Pulmonary artery endothelial cell (primary cell): ENCODE results near the gene KCTD20. TPM values are rescaled to one million over a fixed set of nuclear protein-coding genes. Genes with fewer than 3 reads are reported as not detected.

ENCODE experiments used
- DNase-seq: peaks from one replicate; pipeline ENCODE4 v3.0.0-alpha.2; 2011; ENCODE audit warnings: low read depth, low spot score
- total RNA-seq: library from RNA; depleted of rRNA; stranded (reverse); fragments of >200 nt; gene quantifications from 2 replicates; pipeline ENCODE4 v1.2.3, GENCODE V29; 2014

KCTD20 gene
- total RNA-seq, 1 donor from 2014 or later = 79.6 TPM

DNA sequence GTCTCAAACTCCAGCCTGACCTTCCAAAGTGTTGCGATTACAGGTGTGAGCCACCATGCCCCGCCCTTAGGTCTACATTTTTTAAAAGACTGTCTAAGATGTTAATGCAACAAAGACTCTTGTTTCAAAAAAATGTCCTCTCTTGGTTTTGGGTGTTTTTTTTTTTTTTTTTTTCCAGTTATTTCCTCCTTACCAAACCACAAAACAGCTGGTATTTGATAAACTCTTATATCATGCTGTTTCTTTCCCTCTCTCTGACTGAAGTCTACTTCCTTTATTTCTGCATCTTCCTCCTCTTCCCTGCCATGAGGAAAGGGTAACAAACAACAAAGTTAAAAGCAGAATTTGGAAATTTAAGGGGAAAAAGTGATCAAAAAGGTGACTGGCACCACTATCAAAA is 83.3 kb downstream of the KCTD20 start:
- no peak for DNase-seq

GRCh38 chr6:36533321-36533720 is 90.5 kb downstream of the KCTD20 start:
- DNase-seq = no peak

DNA sequence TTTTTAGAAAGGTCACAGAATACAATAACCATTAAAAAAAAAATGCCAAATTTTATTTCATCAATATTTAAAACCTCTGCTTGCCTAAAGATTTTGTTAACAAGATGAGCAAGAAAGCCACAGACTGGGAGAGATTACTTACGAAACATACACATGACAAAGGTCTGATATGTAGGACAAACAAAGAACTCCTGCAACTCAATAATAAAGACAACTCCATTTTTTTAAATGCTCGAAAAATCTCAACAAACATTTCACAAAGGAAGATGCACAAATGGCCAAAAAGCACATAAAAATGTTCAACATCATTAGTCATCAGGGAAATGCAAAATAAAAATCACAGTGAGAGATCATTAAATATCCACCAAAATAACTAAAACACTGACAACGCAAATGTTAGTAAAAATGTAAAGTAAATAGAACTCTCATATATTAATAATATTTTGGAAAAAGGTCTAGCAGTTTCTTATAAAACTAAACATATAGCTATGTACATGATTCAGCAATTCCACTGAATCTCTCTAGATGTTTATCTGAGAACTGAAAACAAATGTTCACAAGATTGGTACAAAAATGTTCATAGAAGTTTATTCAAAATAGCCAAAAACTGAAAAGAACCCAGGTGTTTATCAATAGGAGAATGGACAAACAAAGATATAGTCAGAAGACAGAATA is 94.2 kb downstream of the KCTD20 start:
- DNase-seq = no peak

DNA sequence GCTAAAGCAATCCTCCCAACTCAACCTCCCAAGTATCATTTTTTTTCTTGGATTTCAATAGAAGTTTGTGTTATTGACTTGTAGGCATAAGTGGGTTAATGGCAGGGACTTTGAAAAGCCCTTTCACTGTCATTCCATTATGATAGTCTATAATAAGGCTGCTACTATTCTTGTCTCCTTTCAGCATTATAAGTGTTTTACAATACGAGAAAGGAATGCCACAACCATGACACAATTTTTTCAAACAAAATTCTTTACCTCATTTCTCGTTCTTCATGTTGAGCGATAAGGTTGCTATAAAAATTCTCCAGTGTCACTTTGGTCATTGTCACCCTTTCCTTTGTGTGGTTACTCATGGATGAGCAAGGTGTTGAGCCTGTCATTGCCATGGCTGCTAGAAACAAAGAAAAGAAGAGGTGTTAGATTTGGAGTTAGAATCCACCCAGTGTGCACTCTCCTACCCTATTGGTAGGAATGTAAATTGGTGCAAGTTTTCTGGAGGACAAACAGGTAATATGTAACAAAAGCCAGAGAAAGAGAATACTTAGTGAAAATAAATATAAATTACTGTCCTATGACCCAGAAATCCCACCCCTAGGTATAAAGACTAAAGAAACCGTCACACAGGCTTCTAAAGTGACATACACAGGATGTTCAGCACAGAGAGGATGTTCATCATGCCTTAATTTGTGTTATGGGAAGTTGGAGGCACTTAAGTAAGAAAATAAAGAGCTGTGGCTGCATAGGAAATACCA is 97.2 kb downstream of the KCTD20 start:
- DNase-seq = no peak

Other genes starting within 250 kb of the KCTD20 start
- 8.0 and 14.8 TPM in 2 replicates for gene BRPF3, start 246.3 kb upstream of the KCTD20 start, total RNA-seq
- not detected in 2 replicates for gene PNPLA1, start 172.9 kb upstream of the KCTD20 start, total RNA-seq
- gene BNIP5, start 106.1 kb upstream of the KCTD20 start, total RNA-seq = not detected in 2 replicates
- 0.35 and 0.40 TPM in 2 replicates for gene ETV7, start 55.3 kb upstream of the KCTD20 start, total RNA-seq
- 0.07 TPM in 2 replicates for gene PXT1, start 146 bp upstream of the KCTD20 start, total RNA-seq
- 10.3 and 17.6 TPM in 2 replicates for gene STK38, start 104.5 kb downstream of the KCTD20 start, total RNA-seq
- gene SRSF3, start 151.4 kb downstream of the KCTD20 start, total RNA-seq = 415 and 719 TPM in 2 replicates
- 133 and 135 TPM in 2 replicates for gene CDKN1A, start 235.7 kb downstream of the KCTD20 start, total RNA-seq